Activated T-helper 17 cell treated with anti-CD3 and anti-CD28 coated beads, Interleukin-2, amount 50 U/mL, for 72 hours (primary cell): ENCODE results near the gene PPP2R3A. TPM values are rescaled to one million over a fixed set of nuclear protein-coding genes. Genes with fewer than 3 reads are reported as not detected.
"Not testable (repeated sequence)": the region's sequence is repeated elsewhere in the genome, so short reads cannot be mapped to it uniquely, and the experiment has no call there.

Source experiments
- ATAC-seq: fragments of 150-1000 bp; cut with Tn5 transposase; replicated peaks from 2 replicates; pipeline ENCODE4 v1.10.0; 2021; ENCODE audit warnings: mild to moderate bottlenecking, moderate library complexity
- H3K27ac Mint-ChIP-seq: one replicate; pipeline ENCODE4 v1.8.0; 2022; ENCODE audit warnings: mixed read lengths
- H3K27me3 Mint-ChIP-seq: one replicate; pipeline ENCODE4 v1.8.0; 2022; ENCODE audit warnings: mixed read lengths
- H3K36me3 Mint-ChIP-seq: one replicate; pipeline ENCODE4 v1.8.0; 2022; ENCODE audit warnings: low read depth, mild to moderate bottlenecking, mixed read lengths
- H3K4me1 Mint-ChIP-seq: one replicate; pipeline ENCODE4 v1.8.0; 2022; ENCODE audit warnings: mixed read lengths
- H3K4me3 Mint-ChIP-seq: one replicate; pipeline ENCODE4 v1.8.0; 2022; ENCODE audit warnings: mild to moderate bottlenecking, mixed read lengths
- H3K9me3 Mint-ChIP-seq: one replicate; pipeline ENCODE4 v1.8.0; 2022; ENCODE audit warnings: mixed read lengths
- total RNA-seq, 2 donors: library from RNA; stranded (reverse); gene quantifications; one replicate each; pipeline ENCODE4 v1.2.3, GENCODE V29; 2022

The PPP2R3A gene
- total RNA-seq, 2 donors from 2014 or later, result 0.15 to 0.79 TPM

DNA sequence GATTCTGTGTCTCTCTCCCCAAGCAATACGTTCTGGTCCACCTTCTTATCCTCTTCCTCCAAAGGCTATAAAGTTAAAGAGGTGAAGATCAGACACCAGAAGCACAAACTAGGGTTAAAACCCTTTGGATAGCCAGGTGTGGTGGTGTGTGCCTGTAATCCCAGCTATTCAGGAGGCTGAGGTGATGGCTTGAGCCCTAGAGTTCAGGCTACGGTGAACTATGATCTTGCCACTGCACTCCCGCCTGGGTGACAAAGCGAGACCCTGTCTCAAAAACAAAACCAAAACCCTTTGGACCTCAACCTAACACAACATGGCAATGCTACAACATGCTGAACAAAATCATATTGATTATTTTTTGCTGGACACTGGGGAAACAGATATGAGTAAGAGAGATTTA, 187.4 kb downstream of the PPP2R3A start:
- Mint-ChIP-seq H3K27me3 (no peaks in the 10 kb centered on the region), H3K9me3 (no peaks in the 10 kb centered on the region), H3K36me3 (peaks cover 60% of the 10 kb centered on the region), H3K4me1 (peaks cover 57% of the 10 kb centered on the region), H3K4me3 (no peak overlapping the region), H3K27ac (peak overlapping the region; percentile 28)
- ATAC-seq, result no peak

DNA sequence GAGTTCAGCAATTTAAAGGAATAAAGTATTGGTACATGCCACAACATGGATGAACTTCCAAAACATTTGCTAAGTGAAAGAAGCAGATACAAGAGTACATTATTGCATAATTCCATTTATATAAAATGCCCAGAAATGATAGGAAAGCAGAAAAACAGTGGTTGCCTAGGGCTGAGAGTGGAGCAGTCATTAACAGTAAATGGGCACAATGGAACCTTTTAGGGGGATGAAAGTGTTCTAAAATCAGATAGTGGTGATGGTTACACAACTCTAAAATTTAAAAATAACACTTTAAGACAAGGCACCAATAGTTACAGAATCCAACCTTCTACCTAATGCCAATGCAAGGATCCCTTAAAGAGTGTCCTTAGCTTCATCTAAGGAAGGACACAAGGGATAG, 196.0 kb downstream of the PPP2R3A start:
- peaks cover 34% of the 10 kb centered on the region for H3K4me1 Mint-ChIP-seq
- H3K9me3 Mint-ChIP-seq, result no peaks in the 10 kb centered on the region
- H3K4me3 Mint-ChIP-seq, result no peak overlapping the region
- no peak overlapping the region for H3K27ac Mint-ChIP-seq
- H3K36me3 Mint-ChIP-seq, result peaks cover 6% of the 10 kb centered on the region
- H3K27me3 Mint-ChIP-seq, result no peaks in the 10 kb centered on the region
- ATAC-seq, result no peak

DNA sequence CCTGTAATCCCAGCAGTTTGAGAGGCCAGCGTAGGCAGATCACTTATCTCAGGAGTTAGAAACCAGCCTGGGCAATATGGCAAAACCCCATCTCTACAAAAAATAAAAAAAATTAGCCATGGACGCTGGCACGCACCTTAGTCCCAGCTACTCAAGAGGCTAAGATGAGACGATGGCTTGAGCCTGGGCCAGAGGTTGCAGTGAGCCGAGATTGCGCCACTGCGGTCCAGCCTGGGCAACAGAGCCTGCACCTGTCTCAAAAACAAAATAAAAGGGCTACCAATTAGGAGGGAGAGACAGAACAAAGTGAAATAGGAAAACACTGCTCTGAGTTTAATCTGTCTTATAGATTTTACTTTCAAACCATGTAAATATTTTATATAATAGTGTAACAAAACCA, 196.8 kb downstream of the PPP2R3A start:
- H3K9me3 Mint-ChIP-seq, result no peaks in the 10 kb centered on the region
- H3K27me3 Mint-ChIP-seq, result no peaks in the 10 kb centered on the region
- peaks cover 36% of the 10 kb centered on the region for H3K4me1 Mint-ChIP-seq
- peaks cover 6% of the 10 kb centered on the region for H3K36me3 Mint-ChIP-seq
- ATAC-seq, result no peak
- H3K4me3 Mint-ChIP-seq, result no peak overlapping the region
- H3K27ac Mint-ChIP-seq, result no peak overlapping the region

DNA sequence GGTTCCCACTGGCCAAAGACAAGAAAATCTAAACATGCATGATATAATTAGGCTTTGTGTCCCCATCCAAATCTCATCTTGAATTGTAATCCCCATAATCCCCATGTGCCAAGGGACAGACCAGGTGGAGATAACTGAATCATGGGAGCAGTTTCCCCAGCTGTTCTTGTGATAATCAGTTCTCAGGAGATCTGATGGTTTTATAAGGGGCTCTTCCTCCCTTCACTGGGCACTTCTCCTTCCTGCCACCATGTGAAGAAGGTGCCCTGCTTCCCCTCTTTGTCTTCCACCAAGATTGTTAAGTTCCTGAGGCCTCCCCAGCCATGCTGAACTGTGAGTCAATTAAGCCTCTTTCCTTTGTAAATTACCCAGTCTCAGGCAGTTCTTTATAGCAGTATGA, 198.1 kb downstream of the PPP2R3A start:
- not testable (repeated sequence) for H3K27me3 Mint-ChIP-seq, ATAC-seq, H3K4me3 Mint-ChIP-seq, H3K9me3 Mint-ChIP-seq
- Mint-ChIP-seq H3K36me3 (peaks cover 12% of the 10 kb centered on the region), H3K27ac (peak overlapping the region; percentile 8), H3K4me1 (peaks cover 32% of the 10 kb centered on the region)

DNA sequence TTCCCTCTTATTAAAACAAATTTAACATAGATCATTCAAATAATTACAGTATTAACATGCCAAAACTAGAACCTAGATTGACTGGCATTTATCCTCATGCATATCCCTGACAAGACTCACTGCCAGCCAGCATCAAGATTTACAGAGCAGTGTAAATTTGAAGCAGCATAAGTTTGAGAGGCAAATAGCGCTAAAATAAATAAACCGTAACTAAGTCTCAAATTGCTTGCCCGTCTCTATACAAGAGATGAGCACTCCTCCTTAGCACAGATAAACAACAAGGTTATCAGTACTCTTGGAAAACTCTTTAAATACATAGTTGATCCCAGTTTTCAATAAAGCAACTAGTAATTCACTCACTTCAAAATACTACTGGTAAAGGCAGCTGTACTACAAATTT, 201.0 kb downstream of the PPP2R3A start:
- Mint-ChIP-seq H3K4me3 (no peak overlapping the region), H3K9me3 (no peaks in the 10 kb centered on the region), H3K4me1 (peaks cover 30% of the 10 kb centered on the region), H3K36me3 (peaks cover 6% of the 10 kb centered on the region), H3K27ac (no peak overlapping the region), H3K27me3 (no peaks in the 10 kb centered on the region)
- no peak for ATAC-seq

DNA sequence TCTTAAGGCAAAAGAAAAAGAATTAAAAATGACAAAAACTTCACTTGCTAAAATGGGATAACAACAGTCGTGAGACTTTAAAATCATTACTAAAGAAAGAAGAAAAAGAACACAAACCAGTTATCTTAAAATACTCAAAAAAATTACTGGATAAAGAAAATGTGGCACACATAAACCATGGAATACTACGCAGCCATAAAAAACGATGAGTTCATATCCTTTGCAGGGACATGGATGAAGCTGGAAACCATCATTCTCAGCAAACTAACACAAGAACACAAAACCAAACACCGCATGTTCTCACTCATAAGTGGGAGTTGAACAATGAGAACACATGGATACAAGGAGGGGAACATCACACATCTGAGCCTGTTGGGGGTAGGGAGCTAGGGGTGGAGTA, 202.7 kb downstream of the PPP2R3A start:
- H3K36me3 Mint-ChIP-seq, result not testable (repeated sequence)

DNA sequence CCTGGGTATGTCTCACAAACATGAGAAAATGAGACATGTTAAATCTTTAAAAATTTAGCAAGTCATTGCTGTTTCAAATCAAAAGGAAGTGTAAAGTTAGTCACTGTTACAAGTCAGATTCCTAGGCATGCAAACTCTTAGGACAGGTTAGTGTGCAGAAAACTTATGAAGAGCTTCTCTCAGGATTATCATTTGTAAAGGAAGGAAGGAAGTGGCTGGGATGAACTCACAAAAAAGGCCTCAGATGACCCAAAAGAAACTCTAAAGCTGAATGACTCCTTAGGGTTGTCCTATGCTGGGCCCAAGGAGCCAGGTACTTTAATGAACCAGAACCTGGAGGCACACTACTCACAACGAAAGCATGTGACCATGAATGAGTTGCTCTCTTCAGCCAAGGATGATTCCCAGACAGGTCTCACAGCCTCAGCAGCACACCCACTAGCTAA, 205.6 kb downstream of the PPP2R3A start:
- Mint-ChIP-seq H3K4me3 (no peak overlapping the region), H3K9me3 (no peaks in the 10 kb centered on the region), H3K27ac (no peak overlapping the region), H3K27me3 (no peaks in the 10 kb centered on the region), H3K4me1 (peaks cover 27% of the 10 kb centered on the region), H3K36me3 (peaks cover 6% of the 10 kb centered on the region)
- peak; percentile 91 for ATAC-seq

More for the DNA sequence above, 202.7 kb downstream of the PPP2R3A start:
- Mint-ChIP-seq H3K4me1 (peaks cover 31% of the 10 kb centered on the region), H3K4me3 (peak overlapping the region; percentile 25), H3K27ac (peak overlapping the region; percentile 13)
- H3K9me3 Mint-ChIP-seq, H3K27me3 Mint-ChIP-seq, ATAC-seq: not testable (repeated sequence)

DNA sequence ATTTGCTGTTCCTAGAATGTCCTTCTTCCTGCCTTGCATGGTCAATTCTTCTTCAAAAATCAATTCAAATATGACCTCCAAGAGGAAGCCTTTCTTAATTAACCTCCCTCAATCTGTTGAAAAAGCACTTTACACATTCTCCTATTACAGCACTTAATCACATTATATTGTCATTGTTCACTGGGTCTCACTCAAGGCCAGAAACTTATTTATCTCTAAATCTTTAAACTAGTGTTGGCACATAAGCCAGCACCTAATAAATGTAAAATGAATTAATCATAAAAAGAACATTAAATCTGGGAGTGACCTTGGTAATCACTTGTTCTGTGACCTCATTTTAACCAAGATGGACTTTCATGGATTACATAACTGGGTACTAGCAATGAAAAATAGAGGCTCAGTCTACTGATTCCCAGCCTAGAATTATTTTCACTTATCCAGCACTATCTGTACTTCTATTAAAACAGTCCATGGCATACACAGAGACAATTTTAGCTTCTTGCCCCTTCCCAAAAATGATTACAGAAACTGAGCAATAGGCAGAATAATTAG, 208.5 kb downstream of the PPP2R3A start:
- no peaks in the 10 kb centered on the region for H3K27me3 Mint-ChIP-seq
- no peaks in the 10 kb centered on the region for H3K9me3 Mint-ChIP-seq
- H3K36me3 Mint-ChIP-seq, result peaks cover 1% of the 10 kb centered on the region
- H3K4me3 Mint-ChIP-seq, result no peak overlapping the region
- ATAC-seq, result no peak
- peaks cover 20% of the 10 kb centered on the region for H3K4me1 Mint-ChIP-seq
- no peak overlapping the region for H3K27ac Mint-ChIP-seq

DNA sequence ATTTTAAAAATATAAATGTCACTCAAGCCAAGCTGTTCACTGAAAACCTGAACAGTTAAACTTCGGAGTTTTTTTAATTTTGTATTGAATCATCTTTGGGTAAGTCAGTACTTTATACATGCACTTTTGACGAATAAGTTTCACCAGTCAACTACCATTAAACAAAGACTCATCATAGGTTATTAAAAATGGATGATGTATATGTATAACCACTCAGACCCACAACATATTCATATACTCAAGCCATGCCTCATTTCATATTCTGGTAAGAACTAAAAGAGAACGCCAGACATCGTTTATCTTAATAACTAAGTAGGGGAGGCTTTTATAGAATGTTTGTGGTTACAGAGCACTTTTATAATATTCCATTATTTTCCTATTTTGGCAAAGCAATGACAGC, 212.3 kb downstream of the PPP2R3A start:
- no peaks in the 10 kb centered on the region for H3K9me3 Mint-ChIP-seq
- no peaks in the 10 kb centered on the region for H3K27me3 Mint-ChIP-seq
- H3K36me3 Mint-ChIP-seq, result peaks cover 9% of the 10 kb centered on the region
- H3K27ac Mint-ChIP-seq, result no peak overlapping the region
- no peak overlapping the region for H3K4me3 Mint-ChIP-seq
- peaks cover 25% of the 10 kb centered on the region for H3K4me1 Mint-ChIP-seq
- ATAC-seq, result peak; percentile 61

DNA sequence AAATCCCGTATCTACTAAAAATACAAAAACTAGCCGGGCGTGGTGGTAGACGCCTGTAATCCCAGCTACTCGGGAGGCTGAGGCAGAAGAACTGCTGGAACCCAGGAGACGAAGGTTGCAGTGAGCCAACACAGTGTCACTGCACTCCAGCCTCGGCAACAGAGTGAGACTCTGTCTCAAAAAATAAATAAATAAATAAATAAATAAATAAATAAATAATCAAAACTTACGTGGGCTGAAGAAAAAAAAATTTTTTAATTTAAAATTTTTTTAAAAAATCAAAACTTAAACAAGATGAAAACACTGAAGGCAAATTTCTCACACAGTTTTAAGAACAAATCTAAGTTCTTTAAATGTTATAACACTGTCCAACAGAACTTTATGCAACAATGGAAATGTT, 216.2 kb downstream of the PPP2R3A start:
- H3K36me3 Mint-ChIP-seq, result peaks cover 11% of the 10 kb centered on the region
- no peaks in the 10 kb centered on the region for H3K27me3 Mint-ChIP-seq
- ATAC-seq, result no peak
- H3K9me3 Mint-ChIP-seq, result no peaks in the 10 kb centered on the region
- peak overlapping the region; percentile 68 for H3K4me3 Mint-ChIP-seq
- H3K4me1 Mint-ChIP-seq, result peaks cover 27% of the 10 kb centered on the region
- peak overlapping the region; percentile 82 for H3K27ac Mint-ChIP-seq

DNA sequence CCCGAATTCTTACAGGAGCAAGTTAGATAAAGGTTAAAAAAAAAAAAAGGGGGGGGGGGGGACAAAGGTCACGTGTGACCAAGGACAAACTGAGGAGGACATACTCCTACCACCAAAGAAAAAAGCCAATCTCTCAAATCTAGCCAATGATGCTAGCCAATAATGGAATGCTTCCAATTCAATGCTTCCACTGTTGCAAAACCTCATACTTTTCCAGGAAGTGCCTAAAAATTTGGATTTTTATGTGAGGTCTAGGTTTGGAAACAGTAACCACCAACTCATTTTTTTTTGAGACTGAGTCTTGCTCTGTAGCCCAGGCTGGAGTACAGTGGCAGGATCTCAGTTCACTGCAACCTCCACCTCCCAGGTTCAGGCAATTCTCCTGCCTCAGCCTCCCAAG, 219.2 kb downstream of the PPP2R3A start:
- Mint-ChIP-seq H3K27me3 (no peaks in the 10 kb centered on the region), H3K27ac (no peak overlapping the region), H3K36me3 (peaks cover 19% of the 10 kb centered on the region), H3K4me1 (peaks cover 31% of the 10 kb centered on the region), H3K4me3 (no peak overlapping the region), H3K9me3 (no peaks in the 10 kb centered on the region)
- no peak for ATAC-seq

DNA sequence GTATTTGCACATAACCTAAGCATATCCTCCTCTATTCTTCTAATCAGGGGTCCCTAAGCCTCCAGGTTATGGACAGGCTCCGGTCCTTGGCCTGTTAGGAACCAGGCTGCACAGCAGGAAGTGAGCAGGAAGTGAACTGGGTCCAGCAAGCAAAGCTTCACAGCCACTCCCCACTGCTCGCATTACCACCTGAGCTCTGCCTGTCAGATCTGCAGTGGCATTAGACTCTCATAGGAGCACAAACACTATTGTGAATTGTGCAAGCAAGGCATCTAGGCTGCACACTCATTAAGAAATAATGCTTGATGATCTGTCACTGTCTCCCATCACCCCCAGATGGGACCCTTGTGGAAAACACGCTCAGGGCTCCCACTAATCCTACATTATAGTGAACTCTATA, 220.8 kb downstream of the PPP2R3A start:
- Mint-ChIP-seq H3K9me3 (no peaks in the 10 kb centered on the region), H3K36me3 (peaks cover 33% of the 10 kb centered on the region), H3K4me3 (peak overlapping the region; percentile 26), H3K27me3 (no peaks in the 10 kb centered on the region), H3K27ac (no peak overlapping the region), H3K4me1 (peaks cover 38% of the 10 kb centered on the region)
- peak; percentile 20 for ATAC-seq

DNA sequence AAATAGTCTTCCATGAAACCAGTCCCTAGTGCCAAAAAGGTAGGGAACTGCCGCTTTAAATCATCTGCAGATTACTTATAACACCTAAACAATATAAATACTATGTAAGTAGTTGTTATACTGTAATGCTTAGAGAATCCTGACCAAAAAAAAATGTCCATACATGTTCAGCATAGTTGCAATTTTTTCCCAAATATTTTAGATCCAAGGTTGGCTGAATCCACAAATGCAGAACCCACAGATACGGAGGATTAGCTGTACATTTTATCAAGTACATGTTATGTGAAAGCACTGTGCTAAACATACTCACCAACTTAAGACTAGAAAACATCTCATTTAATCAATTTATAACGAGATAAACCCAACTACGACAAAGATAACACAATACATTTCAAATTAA, 221.3 kb downstream of the PPP2R3A start:
- no peak for ATAC-seq
- H3K27me3 Mint-ChIP-seq, result no peaks in the 10 kb centered on the region
- no peaks in the 10 kb centered on the region for H3K9me3 Mint-ChIP-seq
- peaks cover 38% of the 10 kb centered on the region for H3K4me1 Mint-ChIP-seq
- H3K27ac Mint-ChIP-seq, result no peak overlapping the region
- H3K36me3 Mint-ChIP-seq, result peaks cover 38% of the 10 kb centered on the region
- H3K4me3 Mint-ChIP-seq, result peak overlapping the region; percentile 23

DNA sequence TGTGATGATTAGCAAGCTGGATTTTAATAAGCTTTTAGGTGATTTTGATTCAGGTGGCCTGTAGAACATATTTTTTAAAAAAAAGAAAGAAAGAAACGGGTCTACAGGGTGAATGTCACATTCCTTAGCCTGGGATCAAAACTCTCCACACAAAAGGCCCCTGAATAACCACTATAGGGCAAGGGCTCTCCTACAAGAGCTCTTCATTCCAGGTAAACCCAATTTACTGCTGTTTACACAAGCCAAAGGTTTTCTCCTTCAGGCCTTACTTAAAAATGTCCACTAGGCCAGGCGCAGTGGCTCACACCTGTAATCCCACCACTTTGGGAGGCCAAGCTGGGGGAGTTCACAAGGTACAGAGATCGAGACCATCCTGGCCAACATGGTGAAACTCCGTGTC, 222.3 kb downstream of the PPP2R3A start:
- H3K27me3 Mint-ChIP-seq, result no peaks in the 10 kb centered on the region
- H3K4me3 Mint-ChIP-seq, result peak overlapping the region; percentile 94
- no peak overlapping the region for H3K27ac Mint-ChIP-seq
- no peak for ATAC-seq
- peaks cover 38% of the 10 kb centered on the region for H3K4me1 Mint-ChIP-seq
- H3K36me3 Mint-ChIP-seq, result peaks cover 46% of the 10 kb centered on the region
- H3K9me3 Mint-ChIP-seq, result no peaks in the 10 kb centered on the region

DNA sequence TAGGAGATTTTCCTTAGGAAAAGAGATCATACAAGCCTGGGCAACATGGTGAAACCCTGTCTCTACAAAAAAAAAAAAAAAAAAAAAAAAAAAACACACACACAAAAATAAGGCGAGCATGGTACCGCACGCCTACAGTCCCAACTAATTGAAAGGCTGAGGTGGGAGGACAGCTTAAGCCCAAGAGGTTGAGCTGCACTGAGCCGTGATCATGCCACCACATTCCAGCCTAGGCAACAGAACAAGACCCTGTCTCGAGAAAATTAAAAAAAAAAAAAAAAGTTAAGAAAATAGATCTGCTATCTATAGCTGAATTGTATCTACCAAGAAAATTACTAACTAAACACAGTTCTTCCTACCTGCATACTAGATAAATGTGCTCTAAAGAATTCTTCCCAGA, 223.5 kb downstream of the PPP2R3A start:
- no peak for ATAC-seq
- H3K4me1 Mint-ChIP-seq, result peaks cover 31% of the 10 kb centered on the region
- peak overlapping the region; percentile 94 for H3K4me3 Mint-ChIP-seq
- peak overlapping the region; percentile 9 for H3K27ac Mint-ChIP-seq
- peaks cover 55% of the 10 kb centered on the region for H3K36me3 Mint-ChIP-seq
- no peaks in the 10 kb centered on the region for H3K9me3 Mint-ChIP-seq
- H3K27me3 Mint-ChIP-seq, result no peaks in the 10 kb centered on the region
